GM12875 (cell line): Measurements from ENCODE around the gene TMEM164.

ENCODE experiments used
- H3K4me3 ChIP-seq: one replicate; pipeline ENCODE4 v1.5.1; 2011; ENCODE audit warnings: low read depth, low read length, control low read depth
- TF ChIP-seq, protein P1 (sequence below): IDR thresholded peaks from 2 replicates; pipeline ENCODE4 v1.5.1; 2011; ENCODE audit warnings: low read depth, mild to moderate bottlenecking, control low read depth, inconsistent platforms, low read length, moderate library complexity, borderline replicate concordance; ENCODE audit not compliant: insufficient read depth

The TMEM164 gene

GRCh38 chrX:110216027-110216426, 213.1 kb downstream of the TMEM164 start:
- TF ChIP-seq, protein P1, sequence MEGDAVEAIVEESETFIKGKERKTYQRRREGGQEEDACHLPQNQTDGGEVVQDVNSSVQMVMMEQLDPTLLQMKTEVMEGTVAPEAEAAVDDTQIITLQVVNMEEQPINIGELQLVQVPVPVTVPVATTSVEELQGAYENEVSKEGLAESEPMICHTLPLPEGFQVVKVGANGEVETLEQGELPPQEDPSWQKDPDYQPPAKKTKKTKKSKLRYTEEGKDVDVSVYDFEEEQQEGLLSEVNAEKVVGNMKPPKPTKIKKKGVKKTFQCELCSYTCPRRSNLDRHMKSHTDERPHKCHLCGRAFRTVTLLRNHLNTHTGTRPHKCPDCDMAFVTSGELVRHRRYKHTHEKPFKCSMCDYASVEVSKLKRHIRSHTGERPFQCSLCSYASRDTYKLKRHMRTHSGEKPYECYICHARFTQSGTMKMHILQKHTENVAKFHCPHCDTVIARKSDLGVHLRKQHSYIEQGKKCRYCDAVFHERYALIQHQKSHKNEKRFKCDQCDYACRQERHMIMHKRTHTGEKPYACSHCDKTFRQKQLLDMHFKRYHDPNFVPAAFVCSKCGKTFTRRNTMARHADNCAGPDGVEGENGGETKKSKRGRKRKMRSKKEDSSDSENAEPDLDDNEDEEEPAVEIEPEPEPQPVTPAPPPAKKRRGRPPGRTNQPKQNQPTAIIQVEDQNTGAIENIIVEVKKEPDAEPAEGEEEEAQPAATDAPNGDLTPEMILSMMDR = no peak
- H3K4me3 ChIP-seq = no peak overlapping the region

- H3K4me3 ChIP-seq = no peak overlapping the region
- TF ChIP-seq, protein P1 = no peak
These were observed 215.7 kb downstream of the TMEM164 start for GRCh38 chrX:110218591-110218990.

DNA sequence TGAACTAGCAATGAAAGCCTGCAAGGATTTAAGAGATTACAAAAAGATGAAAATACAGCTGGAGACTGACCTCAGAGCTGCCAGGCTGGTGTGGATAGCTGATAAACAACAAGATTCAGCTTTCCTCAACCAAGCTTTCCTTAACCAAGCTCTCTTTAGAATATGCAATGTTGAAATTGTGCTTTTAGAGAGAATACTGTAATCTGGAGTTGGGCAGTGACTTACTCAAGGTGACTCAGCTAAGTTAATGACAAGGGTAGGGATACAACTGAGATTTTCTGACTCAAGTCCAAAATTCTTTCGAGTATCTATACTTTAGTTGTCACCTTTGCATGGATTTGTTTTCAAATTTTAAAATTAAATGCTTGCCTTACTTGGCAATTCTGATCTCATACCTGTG, 217.0 kb downstream of the TMEM164 start:
- no peak overlapping the region for H3K4me3 ChIP-seq
- TF ChIP-seq, protein P1 = no peak

DNA sequence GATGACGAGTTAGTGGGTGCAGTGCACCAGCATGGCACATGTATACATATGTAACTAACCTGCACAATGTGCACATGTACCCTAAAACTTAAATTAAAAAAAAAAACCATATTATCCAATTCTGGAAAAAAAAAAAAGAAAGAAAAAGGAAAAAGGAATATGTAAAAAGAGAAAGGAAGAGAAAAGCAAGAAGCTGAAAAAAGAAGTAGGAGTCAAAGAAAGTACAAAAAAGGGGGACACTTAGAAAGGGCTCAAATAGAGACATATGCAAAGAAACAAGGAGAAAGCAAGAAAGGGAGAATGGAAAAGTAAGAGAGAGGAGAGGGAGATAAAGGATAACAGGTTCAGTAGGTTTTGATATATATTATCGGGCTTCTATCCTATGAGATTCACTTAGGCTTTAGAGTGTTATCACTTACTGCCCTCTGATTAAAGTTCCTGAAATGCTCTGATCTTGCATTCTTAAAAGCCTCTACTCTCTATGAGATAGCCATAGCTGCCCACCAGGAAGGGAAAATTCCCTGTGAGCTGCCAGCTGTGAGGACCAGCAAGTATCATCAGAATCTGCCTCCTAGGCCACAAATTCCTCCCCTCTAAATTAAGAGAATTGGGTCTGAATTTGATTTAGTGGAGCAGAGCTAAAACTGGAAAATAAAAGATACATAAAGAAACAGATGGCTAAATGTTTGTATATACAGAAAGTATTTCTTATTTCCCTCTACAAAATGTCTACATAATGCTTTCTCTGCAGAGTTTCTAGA, 219.8 kb downstream of the TMEM164 start:
- H3K4me3 ChIP-seq = no peak overlapping the region
- TF ChIP-seq, protein P1 = no peak

DNA sequence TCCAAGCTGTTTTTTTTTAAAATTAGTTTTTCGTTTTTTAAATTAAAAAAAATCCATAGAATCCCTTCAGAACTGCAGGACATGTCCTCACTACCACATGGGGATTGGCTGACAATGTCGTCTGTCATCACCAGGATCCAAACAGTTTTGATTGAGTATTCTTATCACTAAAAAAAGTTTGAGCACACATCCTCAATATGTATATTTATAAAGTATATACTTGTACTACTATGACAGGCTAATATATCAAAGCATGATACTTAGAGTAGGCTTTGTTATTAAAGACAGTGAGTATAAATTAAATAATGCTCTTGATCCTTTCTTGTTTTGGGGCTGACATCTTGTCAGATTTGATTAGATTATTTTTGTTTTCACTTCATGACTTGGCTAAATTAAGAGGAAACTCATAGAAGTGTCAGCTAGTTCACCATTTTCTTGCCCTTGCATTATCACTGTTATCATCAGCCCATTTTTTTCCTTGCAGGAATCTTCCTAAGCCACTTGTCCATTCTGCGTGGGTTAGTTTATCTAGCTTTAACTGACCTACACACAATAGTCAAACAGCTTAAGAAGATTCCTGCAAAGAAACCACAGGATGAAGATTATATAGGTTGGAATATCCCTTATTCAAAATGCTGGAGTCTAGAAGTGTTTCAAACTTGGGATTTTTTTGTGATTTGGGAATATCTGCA, 222.2 kb downstream of the TMEM164 start:
- TF ChIP-seq, protein P1 = no peak

DNA sequence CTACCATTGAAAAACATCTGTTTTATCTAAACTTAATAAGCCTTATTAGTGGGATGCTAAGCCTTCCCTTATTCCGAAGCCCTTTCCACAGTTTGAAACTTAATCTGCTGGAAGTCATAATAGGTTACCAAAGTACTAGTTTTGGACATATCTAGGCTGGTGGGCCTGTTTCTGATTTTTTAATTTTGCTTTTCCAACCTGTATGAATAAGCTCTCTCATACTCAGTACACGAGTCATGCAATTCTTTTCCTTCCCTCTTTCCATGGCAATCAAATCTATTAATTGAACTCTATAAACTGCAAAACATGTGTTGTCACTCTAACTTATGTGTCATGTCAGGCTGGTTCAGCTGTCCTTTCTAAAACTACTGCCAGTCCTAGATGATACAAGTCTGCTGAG, 224.0 kb downstream of the TMEM164 start:
- H3K4me3 ChIP-seq = no peak overlapping the region
- TF ChIP-seq, protein P1 = no peak

More for the DNA sequence above, 222.2 kb downstream of the TMEM164 start:
- no peak overlapping the region for H3K4me3 ChIP-seq
